Heart left ventricle (tissue), 16 donors: Measurements from ENCODE around the gene SND1. TPM values are rescaled to one million over a fixed set of nuclear protein-coding genes. Genes with fewer than 3 reads are reported as not detected.

Experiments
- ATAC-seq, 4 donors: fragments of 200-7000 bp; cut with Tn5 transposase; one replicate each; pipeline ENCODE4 v1.9.1; 2020 to 2022; ENCODE audit warnings: moderate library complexity in 4 of 4, mild to moderate bottlenecking in 3 of 4, moderate number of reproducible peaks in 1 of 4
- DNase-seq, 5 donors: peaks; one replicate each; pipeline ENCODE4 v3.0.0-alpha.2; 2020
- H3K27ac ChIP-seq, 12 donors: fragments of 200-600 bp; sonication (generic) in 4 of 12; one replicate each; pipeline versions ENCODE4 v1.5.0 to v1.8.0; 2016 to 2022; ENCODE audit warnings: mild to moderate bottlenecking in 2 of 12
- H3K27me3 ChIP-seq, 9 donors: fragments of 200-600 bp; sonication (generic) in 2 of 9; one replicate each; pipeline versions ENCODE4 v1.5.1 to v1.8.0; 2016 to 2022; ENCODE audit warnings: mild to moderate bottlenecking in 3 of 9
- H3K36me3 ChIP-seq, 9 donors: fragments of 200-600 bp; sonication (generic) in 2 of 9; one replicate each; pipeline versions ENCODE4 v1.5.0 to v1.8.0; 2018 to 2022; ENCODE audit warnings: mild to moderate bottlenecking in 2 of 9
- H3K4me1 ChIP-seq, 12 donors: fragments of 200-600 bp; sonication (generic) in 4 of 12; one replicate each; pipeline versions ENCODE4 v1.5.0 to v1.8.0; 2016 to 2022; ENCODE audit warnings: mild to moderate bottlenecking in 3 of 12
- H3K4me3 ChIP-seq, 12 donors: fragments of 200-600 bp; sonication (generic) in 4 of 12; one replicate each; pipeline versions ENCODE4 v1.5.0 to v1.8.0; 2017 to 2022; ENCODE audit warnings: mild to moderate bottlenecking in 9 of 12, moderate library complexity in 4 of 12
- H3K9me3 ChIP-seq, 12 donors: fragments of 200-600 bp; sonication (generic) in 4 of 12; one replicate each; pipeline versions ENCODE4 v1.5.0 to v1.8.0; 2016 to 2022; ENCODE audit warnings: mild to moderate bottlenecking in 1 of 12
- CTCF ChIP-seq, 12 donors: fragments of 200-600 bp; sonication (generic) in 4 of 12; IDR thresholded peaks; one replicate each; pipeline versions ENCODE4 v1.5.0 to v1.8.0; 2018 to 2022; ENCODE audit warnings: antibody characterized with exemption in 12 of 12, mild to moderate bottlenecking in 5 of 12
- POLR2A ChIP-seq, 2 donors: fragments of 450-650 bp; IDR thresholded peaks; one replicate each; pipeline ENCODE4 v1.6.1; 2017; ENCODE audit warnings: antibody characterized with exemption in 2 of 2, mild to moderate bottlenecking in 2 of 2, moderate library complexity in 2 of 2
- WGBS, 4 donors: extraction: QIAGEN DNeasy Blood & Tissue Kit in 2 of 4; methylation state at CpG; one replicate each; pipeline versions ENCODE4 v1.1.5 to v1.1.7; 2013 to 2018; 5-methylcytosine and 5-hydroxymethylcytosine counted together
- intact Hi-C, 10 donors: fragments of 100-400 bp; cut with DNase I; formaldehyde crosslinking; loops; one replicate each; pipeline versions ENCODE4 v1.11.1 to v1.14.2; 2022
- polyA plus RNA-seq, 2 donors: library from polyadenylated mRNA; stranded (reverse); fragments of 200-250 nt; gene quantifications; one replicate each; pipeline ENCODE4 v1.2.3, GENCODE V29; 2013
- total RNA-seq, 9 donors: library from RNA; depleted of rRNA in 2 of 9; stranded (reverse); fragments of >200 nt in 2 of 9; fragmentation: NEBNext Ultra II Directional in 3 of 9; extraction: Animal tissue kit (Norgen Biotek cat#: 25700) in 3 of 9; gene quantifications; one replicate each; pipeline versions ENCODE4 v1.1.0 to v1.2.4, GENCODE V29; 2016 to 2023
- donor health status: ischemic (EF 13 %, LVEDD 7.1; RV severe dilation, severe dysfunction).
- donor health status: healthy with polysubstance abuse.
- donor health status: DM: no; HTN: yes; CAD: no.
- donor health status: DM: no; HTN: no; CAD: no.
- donor health status: ischemic (EF 25% LVEDD 6.9; RV normal size, moderate dysfunction).
- donor health status: ischemic (EF 25% LVEDD 5.7; RV mildly dilated, moderate dysfunction).
- donor health status: healthy.
- donor health status: DM: yes; HTN: yes; CAD: no.
- donor health status: ischemic (EF 35%, LVEDD 5.7; RV mildly dilated, moderate dysfunction).
- donor health status: nonischemic (EF 11% LVEDD 7.7; RV severe dilation, severe dysfunction).
- donor health status: DM: yes; HTN: yes; CAD: no.
- donor health status: PGD.
- donor health status: ischemic (EF 29% LVEDD 5.4; RV normal size, mild dysfunction).
- donor health status: nonischemic (EF 23%, LVEDD 6.1; RV moderate dilation, normal function).

Gene SND1
- total and polyA plus RNA-seq, 11 donors, result 45.6 to 115 (median 76.3) TPM

- DNase-seq, result no peak
- no peak for TF ChIP-seq CTCF (IDR thresholded peaks at IDR 0.05)
- no peak for TF ChIP-seq POLR2A (IDR thresholded peaks at IDR 0.05)
- H3K4me3 ChIP-seq, result no peak overlapping the region
- no peaks in the 10 kb centered on the region for H3K9me3 ChIP-seq
- H3K27ac ChIP-seq, result peak overlapping the region in 1 of 12 donors; percentile 35
- no peak for ATAC-seq
- H3K36me3 ChIP-seq, result no peaks in the 10 kb centered on the region
- WGBS, 4 donors, result 55 to 62% (median 58%) methylated on average over 9 of the region's 9 CpGs
- H3K4me1 ChIP-seq, result peaks cover 0 to 33% (median 11%) of the 10 kb centered on the region in 12 donors
- peaks cover 0 to 64% (median 29%) of the 10 kb centered on the region in 9 donors for H3K27me3 ChIP-seq
- intact Hi-C loops, result loop anchor here in 2 of 10 donors (10.0 kb wide), 1 partner anchor 428 kb away; no protein-coding TSS in a partner anchor
Measured at GRCh38 chr7:128132426-128133069, 480.6 kb downstream of the SND1 start.

GRCh38 chr7:128135159-128135514, 483.1 kb downstream of the SND1 start:
- Histone ChIP-seq H3K4me3 (peak overlapping the region in 11 of 12 donors; percentile 28 to 85 (median 55)), H3K4me1 (peaks cover 0 to 33% (median 11%) of the 10 kb centered on the region in 12 donors), H3K27ac (no peak overlapping the region), H3K9me3 (peaks cover 0 to under 1% (median 0%) of the 10 kb centered on the region in 12 donors), H3K36me3 (no peaks in the 10 kb centered on the region), H3K27me3 (peaks cover 0 to 56% (median 29%) of the 10 kb centered on the region in 9 donors)
- intact Hi-C loops, result loop anchor here (1.0 to 10.0 kb wide), 7 partner anchors 67 to 430 kb away; no protein-coding TSS in a partner anchor
- ATAC-seq (no peak), DNase-seq (no peak)
- 6 to 16% (median 13%) methylated on average over 6 of the region's 6 CpGs for WGBS, 4 donors
- TF ChIP-seq POLR2A (IDR thresholded peaks at IDR 0.05) (no peak), CTCF (IDR thresholded peaks at IDR 0.05) (no peak)

GRCh38 chr7:128135515-128136214, 483.7 kb downstream of the SND1 start:
- Histone ChIP-seq H3K9me3 (peaks cover 0 to 6% (median 0%) of the 10 kb centered on the region in 12 donors), H3K4me3 (peak overlapping the region; percentile 28 to 85 (median 54)), H3K4me1 (peaks cover 0 to 33% (median 11%) of the 10 kb centered on the region in 12 donors), H3K27ac (no peak overlapping the region), H3K36me3 (no peaks in the 10 kb centered on the region), H3K27me3 (peaks cover 0 to 53% (median 29%) of the 10 kb centered on the region in 9 donors)
- intact Hi-C loops, result loop anchor here (1.0 to 10.0 kb wide), 8 partner anchors 67 to 431 kb away; no protein-coding TSS in a partner anchor
- ATAC-seq, result peak in 3 of 4 donors; percentile 88 to 97 (median 94)
- peak; percentile 31 to 73 (median 51) for DNase-seq
- 0 to 3% (median 2%) methylated on average over 20 to 57 of the region's 57 CpGs for WGBS, 4 donors
- TF ChIP-seq POLR2A (IDR thresholded peaks at IDR 0.05), result no peak
- peak; percentile 53 to 99 (median 92) for TF ChIP-seq CTCF (IDR thresholded peaks at IDR 0.05)

GRCh38 chr7:128136215-128136597, 484.2 kb downstream of the SND1 start:
- DNase-seq, result no peak
- H3K27me3 ChIP-seq, result peaks cover 0 to 51% (median 29%) of the 10 kb centered on the region in 9 donors
- WGBS, 4 donors, result 2 to 18% (median 5%) methylated on average over 17 to 22 of the region's 22 CpGs
- peaks cover 0 to 9% (median 0%) of the 10 kb centered on the region in 12 donors for H3K9me3 ChIP-seq
- intact Hi-C loops, result loop anchor here in 7 of 10 donors (2.0 to 10.0 kb wide), 7 partner anchors 66 to 431 kb away; no protein-coding TSS in a partner anchor
- peak in 1 of 4 donors; percentile 17 for ATAC-seq
- TF ChIP-seq POLR2A (IDR thresholded peaks at IDR 0.05) (no peak), CTCF (IDR thresholded peaks at IDR 0.05) (no peak)
- H3K4me3 ChIP-seq, result peak overlapping the region; percentile 28 to 85 (median 54)
- no peak overlapping the region for H3K27ac ChIP-seq
- H3K4me1 ChIP-seq, result peaks cover 0 to 33% (median 11%) of the 10 kb centered on the region in 12 donors
- no peaks in the 10 kb centered on the region for H3K36me3 ChIP-seq
